H1 (cell line): ENCODE measurements around the gene THAP4.

Source experiments
- CEBPB ChIP-seq: IDR thresholded peaks from 2 replicates; pipeline ENCODE4 v1.6.1; 2012; ENCODE audit warnings: low read depth, low read length
- EP300 ChIP-seq, 2 experiments: IDR thresholded peaks; 1 replicate in 1 of 2; 2 replicates in 1 of 2; pipeline ENCODE4 v1.6.1; 2011 to 2012; ENCODE audit warnings: low read depth in 2 of 2, low read length in 2 of 2, mild to moderate bottlenecking in 2 of 2, borderline replicate concordance in 1 of 2, inconsistent platforms in 1 of 2, moderate library complexity in 1 of 2
- JUND ChIP-seq: IDR thresholded peaks from 2 replicates; pipeline ENCODE4 v1.6.1; 2011; ENCODE audit warnings: mild to moderate bottlenecking, improper control_type of control experiment, low read length
- MAFK ChIP-seq: IDR thresholded peaks from 2 replicates; pipeline ENCODE4 v1.6.1; 2012; ENCODE audit warnings: low read depth, mild to moderate bottlenecking, improper control_type of control experiment, low read length
- PHF8 ChIP-seq: fragments of 200-600 bp; sonication (generic); conservative IDR thresholded peaks from 2 replicates; pipeline ENCODE4 v1.7.1; 2012; ENCODE audit warnings: low read depth, mild to moderate bottlenecking, inconsistent platforms, low read length, moderate library complexity
- POLR2AphosphoS5 ChIP-seq: IDR thresholded peaks from 2 replicates; pipeline ENCODE4 v1.6.1; 2011; ENCODE audit warnings: low read depth, low read length
- SP2 ChIP-seq: IDR thresholded peaks from 2 replicates; pipeline ENCODE4 v1.6.1; 2012; ENCODE audit warnings: mild to moderate bottlenecking, low read length, inconsistent platforms
- TF ChIP-seq, protein P1 (sequence below), 3 experiments: IDR thresholded peaks; 1 replicate in 2 of 3; 2 replicates in 1 of 3; pipeline versions ENCODE4 v1.5.1 to v1.6.1; 2011; ENCODE audit warnings: low read length in 3 of 3, mild to moderate bottlenecking in 3 of 3, inconsistent platforms in 2 of 3, low read depth in 1 of 3, moderate library complexity in 1 of 3; ENCODE audit not compliant: insufficient read depth in 1 of 3; ENCODE audit errors: control extremely low read depth in 1 of 3
- TF ChIP-seq, protein P2 (sequence below): IDR thresholded peaks from 2 replicates; pipeline ENCODE4 v1.6.1; 2012; ENCODE audit warnings: low read length, inconsistent platforms

DNA sequence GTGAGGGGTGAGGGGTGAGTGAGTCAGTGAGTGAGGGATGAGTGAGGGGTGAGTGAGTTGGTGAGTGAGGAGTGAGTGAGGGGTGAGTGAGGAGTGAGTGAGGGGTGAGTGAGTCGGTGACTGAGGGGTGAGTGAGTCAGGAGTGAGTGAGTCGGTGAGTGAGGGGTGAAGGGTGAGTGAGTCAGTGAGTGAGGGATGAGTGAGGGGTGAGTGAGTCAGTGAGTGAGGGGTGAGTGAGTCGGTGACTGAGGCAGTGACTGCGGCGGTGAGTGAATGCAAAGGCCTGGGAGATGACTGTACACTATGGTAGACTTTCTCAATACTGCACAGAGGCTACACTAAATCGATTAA lies 16.6 kb downstream of the THAP4 start:
- TF ChIP-seq PHF8, result no peak
- TF ChIP-seq POLR2AphosphoS5, result no peak
- no peak for TF ChIP-seq EP300 (IDR thresholded peaks at IDR 0.05; ENCODE audit: borderline replicate concordance in 1 of 2, low read depth in 2 of 2, low read length in 2 of 2)
- no peak for TF ChIP-seq MAFK
- TF ChIP-seq SP2, result no peak
- TF ChIP-seq, protein P1, sequence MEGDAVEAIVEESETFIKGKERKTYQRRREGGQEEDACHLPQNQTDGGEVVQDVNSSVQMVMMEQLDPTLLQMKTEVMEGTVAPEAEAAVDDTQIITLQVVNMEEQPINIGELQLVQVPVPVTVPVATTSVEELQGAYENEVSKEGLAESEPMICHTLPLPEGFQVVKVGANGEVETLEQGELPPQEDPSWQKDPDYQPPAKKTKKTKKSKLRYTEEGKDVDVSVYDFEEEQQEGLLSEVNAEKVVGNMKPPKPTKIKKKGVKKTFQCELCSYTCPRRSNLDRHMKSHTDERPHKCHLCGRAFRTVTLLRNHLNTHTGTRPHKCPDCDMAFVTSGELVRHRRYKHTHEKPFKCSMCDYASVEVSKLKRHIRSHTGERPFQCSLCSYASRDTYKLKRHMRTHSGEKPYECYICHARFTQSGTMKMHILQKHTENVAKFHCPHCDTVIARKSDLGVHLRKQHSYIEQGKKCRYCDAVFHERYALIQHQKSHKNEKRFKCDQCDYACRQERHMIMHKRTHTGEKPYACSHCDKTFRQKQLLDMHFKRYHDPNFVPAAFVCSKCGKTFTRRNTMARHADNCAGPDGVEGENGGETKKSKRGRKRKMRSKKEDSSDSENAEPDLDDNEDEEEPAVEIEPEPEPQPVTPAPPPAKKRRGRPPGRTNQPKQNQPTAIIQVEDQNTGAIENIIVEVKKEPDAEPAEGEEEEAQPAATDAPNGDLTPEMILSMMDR (IDR thresholded peaks at IDR 0.05; ENCODE audit: control extremely low read depth in 1 of 3, insufficient read depth in 1 of 3, low read depth in 1 of 3, low read length in 3 of 3), result no peak
- TF ChIP-seq JUND, result no peak
- TF ChIP-seq, protein P2, sequence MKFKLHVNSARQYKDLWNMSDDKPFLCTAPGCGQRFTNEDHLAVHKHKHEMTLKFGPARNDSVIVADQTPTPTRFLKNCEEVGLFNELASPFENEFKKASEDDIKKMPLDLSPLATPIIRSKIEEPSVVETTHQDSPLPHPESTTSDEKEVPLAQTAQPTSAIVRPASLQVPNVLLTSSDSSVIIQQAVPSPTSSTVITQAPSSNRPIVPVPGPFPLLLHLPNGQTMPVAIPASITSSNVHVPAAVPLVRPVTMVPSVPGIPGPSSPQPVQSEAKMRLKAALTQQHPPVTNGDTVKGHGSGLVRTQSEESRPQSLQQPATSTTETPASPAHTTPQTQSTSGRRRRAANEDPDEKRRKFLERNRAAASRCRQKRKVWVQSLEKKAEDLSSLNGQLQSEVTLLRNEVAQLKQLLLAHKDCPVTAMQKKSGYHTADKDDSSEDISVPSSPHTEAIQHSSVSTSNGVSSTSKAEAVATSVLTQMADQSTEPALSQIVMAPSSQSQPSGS, result no peak
- TF ChIP-seq CEBPB, result no peak
